HG02588 (cell line): ENCODE measurements around the gene CEBPA.

Experiments
- ATAC-seq: cut with Tn5 transposase; IDR thresholded peaks from one replicate; pipeline ENCODE4 v1.9.1; 2021; ENCODE audit warnings: mild to moderate bottlenecking, moderate library complexity; ENCODE audit not compliant: unreplicated experiment

Gene CEBPA

GRCh38 chr19:33252418-33252962, 49.8 kb downstream of the CEBPA start:
- ATAC-seq = no peak

- no peak for ATAC-seq
Measured at GRCh38 chr19:33251526-33252090, 50.7 kb downstream of the CEBPA start.

- ATAC-seq = no peak
Measured at GRCh38 chr19:33251076-33251475, 51.3 kb downstream of the CEBPA start.

DNA sequence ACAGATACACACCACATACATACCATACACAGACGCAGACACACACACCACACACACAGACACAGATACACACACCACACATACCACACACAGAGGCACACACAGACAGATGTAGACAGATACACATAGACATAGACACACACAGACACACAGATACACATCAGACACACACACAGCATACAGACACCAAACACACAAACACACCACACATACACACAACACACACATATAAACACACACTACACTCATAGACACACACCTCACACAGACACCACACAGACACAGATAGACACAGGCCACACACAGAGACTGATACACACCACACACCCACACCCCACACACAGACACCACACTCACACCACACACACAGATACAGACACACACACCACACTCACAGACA, 51.8 kb downstream of the CEBPA start:
- no peak for ATAC-seq
